Glomerular visceral epithelial cell (primary cell): Measurements from ENCODE around the gene KRTAP4-8.
"Not testable (repeated sequence)": the region's sequence is repeated elsewhere in the genome, so short reads cannot be mapped to it uniquely, and the experiment has no call there.

Experiments
- DNase-seq: peaks from one replicate; pipeline ENCODE4 v3.0.0-alpha.2; 2016; ENCODE audit errors: extremely low spot score

Gene KRTAP4-8

GRCh38 chr17:41065016-41065689 lies 32.8 kb downstream of the KRTAP4-8 start:
- not testable (repeated sequence) for DNase-seq

- DNase-seq, result no peak
Measured at GRCh38 chr17:41064301-41064700, 33.6 kb downstream of the KRTAP4-8 start.

- no peak for DNase-seq
Measured at GRCh38 chr17:41063449-41063848, 34.5 kb downstream of the KRTAP4-8 start.

- peak; percentile 90 for DNase-seq
Measured at GRCh38 chr17:41061964-41062363, 36.0 kb downstream of the KRTAP4-8 start.

GRCh38 chr17:41060052-41060604 lies 37.8 kb downstream of the KRTAP4-8 start, which contains the start of gene KRTAP2-3:
TSS of gene KRTAP2-3 (minus strand) at chr17:41060114. CDS start at chr17:41060050, 64 bp downstream.
- peak; percentile 94 for DNase-seq

- DNase-seq, result peak; percentile 74
Measured at GRCh38 chr17:41059276-41060051, 38.5 kb downstream of the KRTAP4-8 start.

GRCh38 chr17:41058741-41059140 lies 39.2 kb downstream of the KRTAP4-8 start:
- no peak for DNase-seq

- DNase-seq, result no peak
Measured at GRCh38 chr17:41057547-41057946, 40.4 kb downstream of the KRTAP4-8 start.

- DNase-seq, result not testable (repeated sequence)
Measured at GRCh38 chr17:41055130-41055529, 42.8 kb downstream of the KRTAP4-8 start, which contains the start of gene KRTAP2-2. TSS of gene KRTAP2-2 (minus strand) at chr17:41055230. CDS start at chr17:41055211, 19 bp downstream.

- not testable (repeated sequence) for DNase-seq
Measured at GRCh38 chr17:41054556-41054955, 43.4 kb downstream of the KRTAP4-8 start.

- no peak for DNase-seq
Measured at GRCh38 chr17:41054025-41054424, 43.9 kb downstream of the KRTAP4-8 start.

GRCh38 chr17:41052566-41052965 lies 45.4 kb downstream of the KRTAP4-8 start:
- no peak for DNase-seq

GRCh38 chr17:41049110-41049509 lies 48.8 kb downstream of the KRTAP4-8 start:
- DNase-seq, result peak; percentile 71

- no peak for DNase-seq
Measured at GRCh38 chr17:41048441-41048840, 49.5 kb downstream of the KRTAP4-8 start.
